ENCODE data around the gene SLC9A9.

GRCh38 chr3:143333367-143333766 lies 514.9 kb downstream of the SLC9A9 start:
- TF ChIP-seq CTCF (IDR thresholded peaks at IDR 0.05; ENCODE audit: low read depth, low read length, missing input control) (no peak), GABPA (IDR thresholded peaks at IDR 0.05 in 1 of 2, conservative IDR thresholded peaks at IDR 0.05 in 1 of 2) (no peak), JUND (IDR thresholded peaks at IDR 0.05) (no peak), EGR1 (IDR thresholded peaks at IDR 0.05; ENCODE audit: low read depth in 2 of 2) (no peak), TAF1 (conservative IDR thresholded peaks at IDR 0.05) (no peak), FOXA1 (IDR thresholded peaks at IDR 0.05) (no peak), RAD21 (IDR thresholded peaks at IDR 0.05) (no peak), YY1 (IDR thresholded peaks at IDR 0.05) (no peak), ATF3 (IDR thresholded peaks at IDR 0.05) (no peak), REST (IDR thresholded peaks at IDR 0.05) (no peak), RXRA (IDR thresholded peaks at IDR 0.05) (no peak)
